ENCODE measurements around the gene EBI3. TPM values are rescaled to one million over a fixed set of nuclear protein-coding genes. Genes with fewer than 3 reads are reported as not detected.

Gene EBI3
- total RNA-seq, 2 experiments from 2014 or later: not detected

GRCh38 chr19:4278010-4278409 is 48.7 kb downstream of the EBI3 start:
- Histone ChIP-seq H3K27ac (ENCODE audit: low read depth, low read length, poor library complexity, severe bottlenecking) (no peak overlapping the region), H3K4me3 (ENCODE audit: low read depth, low read length, poor library complexity, severe bottlenecking) (no peak overlapping the region), H3K79me2 (ENCODE audit: insufficient read depth, low read depth, low read length) (no peaks in the 10 kb centered on the region), H3K9me2 (ENCODE audit: insufficient read depth, low read length) (no peaks in the 10 kb centered on the region), H3K4me2 (ENCODE audit: low read length) (no peak overlapping the region), H3K36me3 (ENCODE audit: insufficient read depth, low read length) (no peaks in the 10 kb centered on the region), H4K20me1 (ENCODE audit: insufficient read depth, low read length) (no peaks in the 10 kb centered on the region), H3K9me3 (ENCODE audit: low read length) (no peaks in the 10 kb centered on the region), H2AFZ (ENCODE audit: low read length) (no peak overlapping the region), H3K4me1 (ENCODE audit: insufficient read depth, low read length, poor library complexity, severe bottlenecking) (no peaks in the 10 kb centered on the region)
- TF ChIP-seq CTCF (conservative IDR thresholded peaks at IDR 0.05; ENCODE audit: low read length): no peak
- no peak for TF ChIP-seq EZH2phosphoT487 (IDR thresholded peaks at IDR 0.05; ENCODE audit: borderline replicate concordance, low read depth, low read length)
- DNase-seq (ENCODE audit: low spot score): no peak
- no TSS peak for BruUV-seq (replicated peaks)
- POLR2A ChIA-PET: interaction anchor here (0.6 to 0.8 kb wide), 2 partner anchors 35 to 75 kb away, joined by 3 read pairs; no protein-coding TSS in a partner anchor
- intact Hi-C loops (cut with micrococcal nuclease; ENCODE audit: unreplicated experiment): no loop called here
- CTCF ChIA-PET (ENCODE audit: unreplicated experiment): no interaction called here

- Histone ChIP-seq H2AFZ (ENCODE audit: low read length) (no peak within 1 kb of the TSS), H3K4me1 (ENCODE audit: insufficient read depth, low read length, poor library complexity, severe bottlenecking) (no peaks in the 10 kb centered on the region), H3K9me3 (ENCODE audit: low read length) (no peaks in the 10 kb centered on the region), H3K9me2 (ENCODE audit: insufficient read depth, low read length) (no peaks in the 10 kb centered on the region), H3K4me2 (ENCODE audit: low read length) (no peak within 1 kb of the TSS), H3K4me3 (ENCODE audit: low read depth, low read length, poor library complexity, severe bottlenecking) (no peak within 1 kb of the TSS), H4K20me1 (ENCODE audit: insufficient read depth, low read length) (no peaks in the 10 kb centered on the region), H3K27ac (ENCODE audit: low read depth, low read length, poor library complexity, severe bottlenecking) (no peak within 1 kb of the TSS), H3K36me3 (ENCODE audit: insufficient read depth, low read length) (no peaks in the 10 kb centered on the region), H3K79me2 (ENCODE audit: insufficient read depth, low read depth, low read length) (no peaks in the 10 kb centered on the region)
- BruUV-seq (replicated peaks): no TSS peak
- ChIA-PET POLR2A (no interaction called here), CTCF (ENCODE audit: unreplicated experiment) (no interaction called here)
- no peak for DNase-seq (ENCODE audit: low spot score)
- intact Hi-C loops (cut with micrococcal nuclease; ENCODE audit: unreplicated experiment): no loop called here
- TF ChIP-seq EZH2phosphoT487 (IDR thresholded peaks at IDR 0.05; ENCODE audit: borderline replicate concordance, low read depth, low read length) (no peak), CTCF (conservative IDR thresholded peaks at IDR 0.05; ENCODE audit: low read length) (no peak)
These were observed 49.3 kb downstream of the EBI3 start, which contains the start of gene SHD for GRCh38 chr19:4278419-4279266. TSS of gene SHD (plus strand) at chr19:4279266. CDS start at chr19:4280064, 798 bp downstream.

GRCh38 chr19:4279267-4279529 is 49.9 kb downstream of the EBI3 start:
- TF ChIP-seq CTCF (conservative IDR thresholded peaks at IDR 0.05; ENCODE audit: low read length) (no peak), EZH2phosphoT487 (IDR thresholded peaks at IDR 0.05; ENCODE audit: borderline replicate concordance, low read depth, low read length) (no peak)
- no peaks in the 10 kb centered on the region for H3K36me3 ChIP-seq (ENCODE audit: insufficient read depth, low read length)
- BruUV-seq (replicated peaks): no TSS peak
- no peak for DNase-seq (ENCODE audit: low spot score)
- no peak overlapping the region for H3K4me2 ChIP-seq (ENCODE audit: low read length)
- no peaks in the 10 kb centered on the region for H3K9me2 ChIP-seq (ENCODE audit: insufficient read depth, low read length)
- H3K4me1 ChIP-seq (ENCODE audit: insufficient read depth, low read length, poor library complexity, severe bottlenecking): no peaks in the 10 kb centered on the region
- CTCF ChIA-PET (ENCODE audit: unreplicated experiment): no interaction called here
- H3K4me3 ChIP-seq (ENCODE audit: low read depth, low read length, poor library complexity, severe bottlenecking): no peak overlapping the region
- intact Hi-C loops (cut with micrococcal nuclease; ENCODE audit: unreplicated experiment): no loop called here
- no peaks in the 10 kb centered on the region for H4K20me1 ChIP-seq (ENCODE audit: insufficient read depth, low read length)
- H3K79me2 ChIP-seq (ENCODE audit: insufficient read depth, low read depth, low read length): no peaks in the 10 kb centered on the region
- no peak overlapping the region for H2AFZ ChIP-seq (ENCODE audit: low read length)
- H3K9me3 ChIP-seq (ENCODE audit: low read length): no peaks in the 10 kb centered on the region
- no peak overlapping the region for H3K27ac ChIP-seq (ENCODE audit: low read depth, low read length, poor library complexity, severe bottlenecking)
- POLR2A ChIA-PET: no interaction called here

All from OCI-LY7 (cell line).